NCI-H748 (cell line): ENCODE measurements around the gene POLD4.

Experiments used
- DNase-seq: peaks from one replicate; lab custom pipeline; 2025; ENCODE audit not compliant: unreplicated experiment; lab: John Stamatoyannopoulos, UW

The POLD4 gene

GRCh38 chr11:67303132-67303834 lies 50.1 kb downstream of the POLD4 start, which contains the start of gene SSH3:
SSH3 (plus strand) TSS chr11:67303530; CDS start chr11:67303626, 96 bp downstream.
- DNase-seq, result peak; percentile 86

GRCh38 chr11:67302571-67303131 lies 50.7 kb downstream of the POLD4 start:
- peak; percentile 71 for DNase-seq

GRCh38 chr11:67301951-67302516 lies 51.3 kb downstream of the POLD4 start:
- DNase-seq, result peak; percentile 34

- DNase-seq, result no peak
These were observed 51.9 kb downstream of the POLD4 start for GRCh38 chr11:67301313-67301921.
